Measurements from ENCODE around the gene NCBP1.
"Not testable (repeated sequence)": the region's sequence is repeated elsewhere in the genome, so short reads cannot be mapped to it uniquely, and the experiment has no call there.

Gene NCBP1

DNA sequence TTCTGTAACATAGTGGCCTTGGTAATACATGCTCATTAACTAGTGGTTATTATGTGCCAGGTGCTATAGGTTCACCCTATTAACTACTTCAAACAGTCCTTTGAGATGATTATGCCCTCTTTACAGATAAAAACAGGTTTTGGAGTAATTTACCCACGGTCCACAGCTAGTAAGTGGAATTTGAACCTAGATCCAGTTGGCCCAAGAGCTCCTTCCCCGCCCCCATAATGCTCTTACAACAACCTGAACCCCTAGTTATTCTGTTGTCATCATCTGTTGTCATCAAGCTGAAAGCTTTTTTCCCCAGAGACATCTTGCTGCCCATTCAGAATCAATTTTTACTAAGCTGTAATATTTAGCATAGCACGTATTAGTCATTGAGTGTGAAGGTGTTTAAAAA, 40.3 kb downstream of the NCBP1 start:
- DNase-seq: no peak

DNA sequence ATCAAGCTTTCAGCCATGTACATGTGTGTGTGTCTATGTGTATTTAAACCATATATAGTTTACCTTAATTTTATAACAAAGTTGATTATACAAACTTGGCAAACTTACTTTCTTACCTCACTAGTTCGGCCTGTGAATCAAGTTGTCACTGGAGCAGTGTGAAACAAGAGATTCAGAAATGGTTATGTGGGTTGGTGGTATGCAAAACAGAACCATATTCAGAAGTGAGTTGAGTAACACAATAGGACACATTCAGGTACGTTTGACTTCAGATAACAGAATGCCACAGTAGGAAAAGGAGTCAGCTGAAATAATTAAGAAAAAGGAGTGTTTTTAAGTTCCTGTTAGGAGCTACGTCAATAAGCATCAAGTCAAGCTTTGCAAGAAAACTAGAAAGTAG, 42.0 kb downstream of the NCBP1 start:
- no peak for DNase-seq

DNA sequence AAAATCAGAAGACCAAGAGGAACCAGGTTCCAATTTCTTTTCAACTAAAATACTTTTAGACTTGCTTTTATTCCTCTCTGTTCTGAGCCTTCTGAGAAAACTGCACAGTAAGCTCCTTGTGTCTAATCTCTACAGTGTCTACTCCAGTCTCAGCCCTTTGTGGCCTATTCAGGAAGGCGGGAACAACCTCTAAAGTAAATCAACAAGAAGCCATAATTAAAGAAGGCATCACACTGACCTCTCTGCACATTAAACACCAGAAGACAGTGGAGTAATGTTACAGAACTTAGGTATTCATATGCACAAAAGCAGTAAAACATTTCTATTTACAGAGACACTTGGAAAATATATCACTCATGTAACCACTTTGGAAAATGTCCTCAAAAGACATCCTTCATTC, 48.6 kb downstream of the NCBP1 start:
- DNase-seq: no peak

DNA sequence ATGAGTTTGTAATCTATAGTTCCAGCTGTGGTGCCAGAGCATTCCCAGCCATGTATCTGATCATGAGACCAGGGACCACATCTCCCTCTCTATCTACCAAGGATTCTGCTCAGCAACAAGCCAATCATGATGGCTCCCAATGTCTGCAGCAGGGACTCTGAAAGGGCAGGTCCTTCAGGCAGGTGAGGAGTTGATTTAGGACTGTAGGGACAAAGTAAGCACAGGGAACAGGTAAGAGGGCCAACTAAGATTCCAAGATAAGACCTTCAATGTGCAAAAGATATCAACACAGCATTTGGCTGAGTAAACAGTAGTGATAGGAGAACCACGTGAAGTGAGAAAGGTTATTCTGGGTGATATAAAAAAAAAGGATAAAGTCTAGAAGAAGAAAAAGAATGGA, 55.0 kb downstream of the NCBP1 start:
- no peak for DNase-seq

DNA sequence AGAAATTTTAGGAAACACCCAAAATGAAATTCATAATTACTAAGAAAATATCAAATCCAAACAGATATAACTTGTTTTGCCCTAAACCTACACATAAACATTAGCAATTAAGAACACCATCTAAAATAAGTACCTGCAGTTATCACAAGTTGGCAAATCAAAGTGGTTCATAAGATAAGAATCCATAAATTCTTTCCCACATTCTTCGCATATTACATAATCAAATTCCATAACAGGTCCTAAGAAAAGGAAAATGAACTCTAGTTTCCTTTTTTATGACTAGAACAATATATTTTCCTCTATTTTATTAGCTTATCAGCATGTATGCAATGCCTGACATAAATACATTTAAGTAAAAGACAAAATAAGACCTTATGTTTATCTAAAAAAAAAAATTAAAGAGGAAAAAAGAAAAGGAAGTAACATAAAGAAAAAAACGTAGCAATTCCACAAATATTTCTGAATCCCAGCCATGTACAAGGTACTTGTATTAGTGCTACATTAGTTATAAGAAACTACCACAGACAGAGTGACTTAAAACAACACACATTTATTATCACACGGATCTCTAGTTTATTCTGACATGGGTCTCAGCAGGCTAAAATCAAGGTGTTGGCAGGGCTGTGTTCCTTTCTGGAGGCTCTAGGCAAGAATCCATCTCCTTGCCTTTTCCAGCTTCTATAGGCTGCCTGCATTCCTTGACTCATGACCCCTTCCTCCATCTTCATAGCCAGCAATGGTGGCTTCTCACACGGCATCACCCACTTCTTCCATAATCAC, 56.0 kb downstream of the NCBP1 start:
- DNase-seq: peak; percentile 13

DNA sequence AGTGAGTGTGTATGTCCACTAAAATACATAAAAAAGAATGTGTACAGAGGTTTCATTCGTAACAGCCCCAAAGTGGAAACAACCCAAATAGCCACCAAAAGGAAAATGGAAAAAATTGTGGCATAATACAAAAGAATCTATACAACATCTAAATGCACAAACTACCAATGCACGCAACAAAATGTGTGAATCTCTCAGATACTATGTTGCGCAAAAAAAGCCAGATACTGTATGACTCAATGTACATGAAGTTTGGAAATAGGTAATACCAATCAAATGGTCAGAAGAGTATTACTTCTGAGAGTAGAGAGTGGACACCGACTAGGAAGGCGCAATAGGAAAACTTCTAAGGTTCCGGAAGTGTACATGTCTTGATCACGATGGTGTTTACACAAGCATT, 61.1 kb downstream of the NCBP1 start:
- no peak for DNase-seq

DNA sequence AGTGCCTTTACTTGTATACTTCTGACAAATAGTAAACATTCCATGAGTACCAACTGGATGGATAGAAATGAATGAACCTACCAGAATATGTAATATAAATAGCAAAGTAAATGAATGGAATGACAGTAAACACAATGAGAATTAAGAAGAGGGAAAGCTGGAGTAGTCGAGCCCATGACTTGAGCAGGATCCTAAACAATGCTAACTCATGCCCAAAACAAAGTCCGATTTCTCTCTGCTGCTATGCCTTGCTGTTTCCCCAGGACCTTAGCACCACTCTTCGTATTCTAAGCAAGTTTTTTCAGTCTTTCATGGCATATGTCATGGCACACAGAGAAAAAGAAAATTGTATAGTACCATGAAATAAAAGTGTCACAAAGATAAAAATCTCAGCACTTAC, 61.8 kb downstream of the NCBP1 start:
- no peak for DNase-seq

DNA sequence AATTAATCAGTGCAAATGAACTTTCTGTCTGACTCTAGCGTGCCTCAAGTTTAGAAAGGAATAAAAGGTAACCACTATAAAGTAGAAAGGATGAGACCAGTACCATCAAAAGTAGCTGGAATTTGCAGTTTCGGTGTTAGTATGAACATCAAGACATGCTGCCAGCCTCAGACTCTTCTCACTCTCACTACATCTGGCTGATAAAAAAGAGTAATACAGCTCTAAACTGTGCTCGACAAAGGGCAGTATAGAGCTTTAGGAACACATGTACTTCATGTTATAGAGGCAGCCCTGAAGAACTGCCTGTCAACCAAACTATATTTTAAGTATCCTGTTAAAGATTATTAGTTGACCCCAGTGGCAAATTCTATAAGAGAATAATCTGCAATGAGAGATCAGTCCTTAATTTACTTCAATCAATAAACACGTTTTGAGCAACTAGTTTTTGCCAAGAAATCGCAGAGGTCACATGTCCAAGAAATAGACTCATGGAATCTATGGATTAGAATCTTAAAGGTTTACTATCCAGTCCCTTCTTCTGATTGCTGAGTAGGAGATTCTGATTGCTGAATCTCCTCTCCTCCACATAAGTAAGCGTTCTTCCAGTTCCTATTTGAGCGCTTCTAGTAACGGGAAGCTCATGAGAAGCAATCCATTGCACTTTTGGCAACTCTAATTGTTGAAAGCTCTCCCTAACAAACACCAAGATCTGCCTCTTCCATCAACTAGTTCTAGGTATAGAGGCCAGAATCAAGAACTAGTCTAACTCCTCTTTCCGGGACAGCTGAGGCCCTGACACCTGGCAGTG, 62.6 kb downstream of the NCBP1 start:
- no peak for DNase-seq

DNA sequence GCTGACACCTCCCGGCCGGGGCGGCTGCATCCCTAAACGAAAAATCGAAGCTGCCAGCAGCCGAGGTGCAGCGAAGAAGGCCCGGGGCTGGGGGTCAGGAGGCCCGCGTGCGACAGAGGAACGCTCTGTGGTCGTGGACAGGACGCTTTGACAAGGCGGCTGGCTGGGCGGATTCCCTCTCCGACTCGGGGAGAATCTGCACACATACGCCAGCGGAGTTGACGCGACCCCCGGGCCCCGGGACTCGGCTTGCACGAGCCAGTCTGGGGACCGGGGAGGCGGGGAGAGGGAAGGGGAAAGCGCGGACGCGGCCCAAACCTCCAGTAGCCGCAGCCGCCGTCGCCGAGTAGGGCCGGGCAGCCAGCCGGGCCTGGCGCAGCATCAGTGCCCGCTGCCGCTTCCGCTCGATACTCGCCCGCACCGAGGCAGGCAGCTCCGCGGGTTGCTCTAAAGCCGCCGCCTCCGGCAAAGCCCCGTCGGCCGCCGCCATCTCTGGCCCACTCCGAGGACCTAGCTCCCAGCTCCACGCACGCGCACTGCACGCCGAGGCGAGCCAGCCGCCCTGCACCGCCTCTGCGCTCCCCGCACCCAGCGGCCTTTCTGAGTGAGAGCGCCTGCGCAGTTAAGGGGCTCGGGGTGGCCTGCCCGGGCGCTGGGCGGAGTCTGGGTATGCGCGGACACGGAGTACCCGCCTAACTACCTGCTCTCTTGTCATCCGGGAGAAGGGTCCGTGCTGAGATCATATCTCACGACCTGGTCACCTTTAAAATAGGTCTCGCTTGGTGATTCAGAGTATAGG, 63.4 kb downstream of the NCBP1 start, which contains the start of gene XPA:
Gene XPA, minus strand, starts transcription at position 538 of the 799 bp plus-strand sequence. Its CDS starts 48 bp downstream, at position 490.
- peak; percentile 94 for DNase-seq

DNA sequence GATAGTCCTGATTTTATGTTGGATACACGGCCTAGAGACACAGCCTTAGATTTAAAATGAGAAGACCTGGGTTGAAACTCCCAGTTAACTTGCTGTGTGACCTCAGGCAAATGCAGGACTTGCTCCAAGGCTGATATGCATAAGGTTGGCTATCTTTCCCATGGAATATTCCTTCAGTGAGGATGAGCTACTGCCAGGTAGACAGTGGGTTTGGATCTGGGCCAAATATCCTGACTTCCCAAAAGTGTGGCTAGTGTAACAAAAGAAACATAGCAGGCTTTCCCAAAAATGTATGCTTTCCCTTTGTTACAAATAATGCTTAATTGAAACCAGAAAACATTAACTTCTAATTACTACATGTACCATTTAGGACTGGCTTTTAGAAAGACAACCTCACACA, 64.2 kb downstream of the NCBP1 start:
- DNase-seq: no peak

DNA sequence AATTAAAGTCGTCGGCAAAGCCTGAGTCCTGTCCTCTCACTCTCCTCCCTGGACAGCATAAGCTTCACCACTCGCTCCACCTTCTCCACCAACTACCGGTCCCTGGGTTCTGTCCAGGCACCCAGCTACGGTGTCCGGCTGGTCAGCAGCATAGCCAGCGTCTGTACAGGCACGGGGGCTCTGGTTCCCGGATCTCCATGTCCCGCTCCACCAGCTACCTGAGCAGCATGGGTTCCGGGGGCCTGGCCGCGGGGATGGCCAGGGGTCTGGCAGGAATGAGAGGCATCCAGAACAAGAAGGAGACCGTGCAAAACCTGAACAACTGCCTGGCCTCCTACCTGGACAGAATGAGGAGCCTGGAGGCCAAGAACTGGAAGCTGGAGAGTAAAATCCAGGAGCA, 65.2 kb downstream of the NCBP1 start:
- DNase-seq: no peak

DNA sequence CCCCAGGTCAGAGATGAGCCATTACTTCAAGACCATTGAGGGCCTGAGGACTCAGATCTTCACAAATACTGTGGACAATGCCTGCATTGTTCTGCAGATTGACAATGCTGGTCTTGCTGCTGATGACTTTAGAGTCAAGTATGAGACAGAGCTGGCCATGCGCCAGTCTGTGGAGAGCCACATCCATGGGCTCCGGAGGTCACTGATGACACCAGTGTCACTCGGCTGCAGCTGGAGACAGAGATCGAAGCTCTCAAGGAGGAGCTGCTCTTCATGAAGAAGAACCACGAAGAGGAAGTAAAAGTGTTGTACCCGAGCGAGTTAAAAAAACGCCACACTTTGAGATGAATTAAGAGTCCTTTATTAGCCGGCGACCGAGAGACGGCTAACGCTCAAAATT, 65.7 kb downstream of the NCBP1 start:
- DNase-seq: not testable (repeated sequence)

DNA sequence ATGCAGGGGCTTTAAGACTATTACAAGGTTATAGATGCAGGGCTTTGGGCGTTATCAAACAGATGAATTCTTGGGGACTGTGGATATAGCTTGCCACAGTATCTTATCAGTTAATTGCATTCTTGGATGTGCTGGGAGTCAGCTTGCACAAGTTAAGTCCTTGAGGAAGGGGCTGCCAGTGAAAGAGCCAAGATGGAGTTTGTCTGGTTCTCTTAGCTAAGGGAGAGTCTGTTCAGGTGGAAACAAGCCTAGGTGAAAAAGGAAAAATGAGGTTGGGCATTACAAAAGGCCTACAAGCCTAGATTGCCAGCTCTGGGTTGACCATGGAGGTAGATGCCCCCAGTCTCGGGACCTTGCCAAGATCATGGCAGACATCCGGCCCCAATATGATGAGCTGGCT, 66.2 kb downstream of the NCBP1 start:
- not testable (repeated sequence) for DNase-seq

DNA sequence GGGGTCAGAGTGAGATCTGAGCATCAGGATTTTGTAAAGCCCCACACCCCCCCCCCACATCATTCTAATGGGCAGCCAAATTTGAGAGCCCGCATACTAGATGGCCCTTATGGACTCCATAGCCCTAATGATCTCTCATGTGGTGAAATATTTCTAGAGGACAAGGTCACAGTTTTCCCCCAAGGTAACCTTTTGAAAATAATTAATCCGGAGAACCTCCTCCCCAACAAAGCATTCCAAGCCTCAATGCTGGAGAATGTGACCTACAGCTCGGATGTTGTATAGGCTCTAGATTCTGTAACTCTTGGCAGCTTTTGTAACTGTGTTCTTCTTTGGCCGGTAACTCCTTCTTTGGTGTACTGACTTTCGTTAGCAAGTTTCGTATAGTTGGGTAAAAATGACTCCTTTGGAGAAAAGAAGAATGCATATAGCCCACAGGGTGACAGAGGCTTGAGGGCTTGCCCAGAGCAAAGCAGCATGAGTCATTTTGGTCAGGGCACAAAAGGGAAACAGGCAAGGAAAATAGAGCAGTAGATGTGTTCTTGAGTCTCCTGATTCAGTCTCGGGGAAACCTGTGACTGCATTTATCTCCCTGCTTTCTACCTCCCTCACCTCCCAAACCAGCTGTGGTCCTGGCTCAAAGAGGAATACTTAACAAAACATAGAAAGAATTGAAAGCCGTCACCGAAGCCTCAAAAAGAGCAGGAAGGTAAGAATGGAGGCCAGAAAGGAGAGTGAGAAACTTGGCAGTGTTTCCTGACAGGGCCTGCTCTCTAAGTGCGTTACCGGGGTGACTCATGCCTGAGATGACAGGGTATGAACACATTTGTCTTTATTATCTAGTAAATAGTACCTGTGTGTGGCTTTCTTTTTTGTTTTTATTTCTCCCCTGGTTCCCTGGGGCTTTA, 70.1 kb downstream of the NCBP1 start:
- peak; percentile 70 for DNase-seq

DNA sequence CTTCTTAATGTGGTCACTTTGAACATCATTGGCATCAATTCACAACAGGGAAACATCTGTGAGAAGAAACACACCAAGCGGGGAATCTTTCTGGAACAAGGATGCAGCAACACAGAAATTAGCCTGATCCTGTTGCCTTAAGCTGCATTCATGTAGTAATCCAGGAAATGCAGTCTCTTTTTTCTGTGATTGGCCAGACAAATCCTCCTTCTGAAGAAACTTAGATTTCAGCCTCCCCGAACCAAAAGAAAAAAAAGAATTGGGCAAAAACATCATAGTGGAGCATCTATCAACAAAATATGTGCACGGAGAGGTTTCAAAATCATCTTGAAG, 70.7 kb downstream of the NCBP1 start:
- no peak for DNase-seq

DNA sequence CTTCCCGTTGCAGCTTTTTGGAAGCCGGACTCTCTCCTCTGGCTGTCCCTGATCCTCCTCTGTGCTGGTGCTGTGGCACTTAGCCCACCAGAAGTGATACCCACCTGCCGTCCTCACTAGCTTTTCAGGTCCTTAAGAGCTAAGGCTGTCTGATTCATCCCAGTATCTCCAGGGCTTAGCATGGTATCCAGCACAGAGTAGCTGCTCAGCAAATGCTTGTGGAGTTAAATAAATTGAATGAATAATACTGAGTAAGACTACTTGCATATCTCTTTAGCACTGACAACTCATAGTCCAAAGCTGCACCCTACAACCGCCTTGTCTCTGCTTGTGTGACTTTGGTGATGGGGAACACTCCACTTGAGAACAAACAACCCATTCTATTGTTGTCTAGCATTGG, 71.2 kb downstream of the NCBP1 start:
- DNase-seq: no peak

DNA sequence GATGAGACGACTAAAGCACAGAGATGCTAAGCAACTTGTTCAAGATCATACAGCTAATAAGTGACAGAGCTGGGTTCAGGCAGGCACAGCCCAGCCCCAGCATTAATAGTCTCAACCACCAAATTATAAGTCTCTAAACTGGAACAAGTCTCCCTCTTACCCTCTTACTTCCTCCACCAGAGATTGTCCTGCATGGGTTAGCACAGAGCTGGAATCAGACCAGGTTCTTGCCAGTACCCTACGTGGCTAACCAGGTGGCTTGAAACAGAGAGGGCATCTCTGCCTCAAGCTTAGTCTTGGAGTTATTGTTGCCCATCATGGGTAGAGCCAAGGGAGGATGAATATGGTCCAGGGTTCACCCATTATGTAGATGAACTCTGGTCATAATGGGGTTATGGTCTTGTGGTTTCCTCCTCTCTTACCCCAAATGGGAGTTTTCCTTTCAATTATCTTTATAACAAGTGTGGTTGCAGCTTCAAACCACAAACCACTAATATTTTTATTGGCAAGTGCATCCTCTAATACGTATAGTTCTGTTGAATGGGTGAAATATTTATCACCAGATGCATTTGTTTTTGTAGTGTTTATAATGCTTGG, 71.8 kb downstream of the NCBP1 start:
- DNase-seq: no peak

DNA sequence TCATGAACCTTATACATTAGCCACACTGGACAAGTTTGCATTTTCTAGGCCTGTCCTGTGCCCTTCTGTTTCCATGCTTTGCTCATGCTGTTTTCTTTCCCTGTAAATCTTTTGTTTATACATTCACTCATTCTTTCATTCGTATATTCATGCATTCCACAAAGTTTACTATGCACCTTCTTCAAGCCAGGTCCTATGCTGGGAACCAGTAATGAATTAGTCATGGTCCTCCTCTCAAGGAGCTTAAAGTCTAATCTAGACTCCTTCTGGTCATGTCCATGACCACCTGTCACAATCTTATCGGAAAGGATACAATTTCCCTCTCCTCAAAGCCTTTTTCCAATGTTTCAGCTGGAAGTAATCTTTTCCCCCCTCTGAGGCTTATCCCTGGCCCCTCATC, 72.6 kb downstream of the NCBP1 start:
- no peak for DNase-seq

DNA sequence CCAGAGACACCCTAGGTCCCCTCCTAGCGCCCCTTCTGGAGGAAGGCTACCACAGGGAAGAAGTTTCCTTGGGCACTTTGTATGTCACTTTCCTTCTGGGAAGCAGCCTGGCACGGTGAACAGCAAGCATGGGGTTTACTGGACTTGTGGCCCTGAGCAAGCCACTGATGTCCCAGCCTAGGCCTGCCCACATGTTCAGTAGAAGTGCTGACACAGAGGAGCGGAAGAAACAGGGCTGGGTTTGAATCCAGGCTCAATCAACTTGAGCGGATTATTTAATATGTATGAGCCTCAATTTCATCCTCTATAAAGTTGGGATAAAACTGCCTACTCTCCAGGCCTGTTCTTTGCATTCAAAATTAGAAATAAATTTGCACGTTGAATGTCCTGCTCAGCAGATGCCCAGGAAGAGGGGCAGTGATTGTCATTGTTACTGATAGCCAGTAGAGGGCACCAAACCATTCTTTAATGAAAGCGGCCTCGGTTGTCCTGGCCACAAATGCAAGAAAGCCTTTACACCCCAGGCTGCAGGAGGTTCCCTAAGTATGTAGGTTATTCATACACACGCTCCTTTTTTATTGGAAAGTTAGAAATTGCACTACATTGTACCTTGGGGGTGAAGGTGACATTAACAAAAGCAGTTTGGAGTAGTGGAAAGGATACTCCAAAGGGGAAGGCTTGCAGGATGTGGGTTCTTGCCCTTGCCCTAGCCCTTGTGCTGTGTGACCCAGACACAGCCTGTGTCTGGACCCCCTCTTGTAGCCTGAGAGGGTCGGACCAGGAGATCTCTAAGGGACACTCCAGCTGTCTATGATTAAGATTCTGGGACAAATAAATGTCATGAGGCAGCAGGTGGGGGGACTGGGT, 77.0 kb downstream of the NCBP1 start:
- peak; percentile 62 for DNase-seq

DNA sequence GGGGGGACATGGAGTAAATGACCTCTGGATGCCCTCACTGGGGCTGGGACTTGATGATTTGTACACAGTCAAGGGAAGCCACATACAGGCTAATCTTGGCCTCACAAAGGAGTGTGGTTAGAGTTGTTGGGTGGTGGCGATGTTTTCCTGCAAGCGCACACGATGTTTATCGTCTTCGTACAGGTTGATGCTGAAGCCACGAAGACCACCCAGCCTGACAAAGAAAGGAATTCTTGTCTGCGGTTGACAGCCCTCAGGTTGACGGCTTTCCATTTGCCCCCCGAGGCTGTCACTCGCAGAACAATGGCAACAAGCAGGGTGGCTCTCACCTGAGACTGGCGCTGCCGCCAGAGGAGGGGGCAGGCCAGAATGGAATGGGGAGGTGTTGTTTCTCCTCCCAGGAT, 77.6 kb downstream of the NCBP1 start:
- DNase-seq: no peak

DNA sequence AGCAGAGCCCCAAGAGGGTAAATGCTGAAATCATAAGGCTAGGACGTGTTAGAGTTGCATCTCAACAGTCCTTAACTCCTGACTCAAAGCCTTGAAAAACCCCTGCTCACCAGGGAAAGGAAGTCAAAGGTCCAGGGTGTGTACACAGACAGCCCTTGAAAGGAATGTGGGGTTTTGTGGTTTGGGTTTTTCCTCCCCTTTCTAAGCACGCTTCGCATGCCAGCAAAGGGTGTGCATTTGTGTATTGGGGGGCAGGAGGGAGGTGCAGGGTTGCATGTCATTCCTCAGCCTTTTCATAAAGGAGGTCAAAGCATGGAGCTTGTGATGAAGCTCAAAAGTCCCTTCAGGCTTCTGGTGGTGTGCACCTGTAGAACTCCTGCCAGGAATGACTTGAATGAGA, 80.8 kb downstream of the NCBP1 start:
- DNase-seq: peak; percentile 66

Data from fibroblast of skin of abdomen (primary cell).